Left renal pelvis (tissue), 4 donors: ENCODE data around the gene ROPN1B. TPM values are rescaled to one million over a fixed set of nuclear protein-coding genes. Genes with fewer than 3 reads are reported as not detected.

Experiments
- DNase-seq, 4 donors: peaks; one replicate each; pipeline ENCODE4 v3.0.0-alpha.2; 2013; ENCODE audit warnings: low read depth in 4 of 4, low spot score in 3 of 4
- polyA plus RNA-seq, 4 donors: library from polyadenylated mRNA; unstranded; fragments of 120-200 nt; gene quantifications; one replicate each; pipeline ENCODE4 v1.2.1, GENCODE V29; 2013; ENCODE audit not compliant: insufficient read length in 4 of 4

ROPN1B gene
- polyA plus RNA-seq, 4 donors, result 0.47 to 1.1 (median 0.78) TPM

DNA sequence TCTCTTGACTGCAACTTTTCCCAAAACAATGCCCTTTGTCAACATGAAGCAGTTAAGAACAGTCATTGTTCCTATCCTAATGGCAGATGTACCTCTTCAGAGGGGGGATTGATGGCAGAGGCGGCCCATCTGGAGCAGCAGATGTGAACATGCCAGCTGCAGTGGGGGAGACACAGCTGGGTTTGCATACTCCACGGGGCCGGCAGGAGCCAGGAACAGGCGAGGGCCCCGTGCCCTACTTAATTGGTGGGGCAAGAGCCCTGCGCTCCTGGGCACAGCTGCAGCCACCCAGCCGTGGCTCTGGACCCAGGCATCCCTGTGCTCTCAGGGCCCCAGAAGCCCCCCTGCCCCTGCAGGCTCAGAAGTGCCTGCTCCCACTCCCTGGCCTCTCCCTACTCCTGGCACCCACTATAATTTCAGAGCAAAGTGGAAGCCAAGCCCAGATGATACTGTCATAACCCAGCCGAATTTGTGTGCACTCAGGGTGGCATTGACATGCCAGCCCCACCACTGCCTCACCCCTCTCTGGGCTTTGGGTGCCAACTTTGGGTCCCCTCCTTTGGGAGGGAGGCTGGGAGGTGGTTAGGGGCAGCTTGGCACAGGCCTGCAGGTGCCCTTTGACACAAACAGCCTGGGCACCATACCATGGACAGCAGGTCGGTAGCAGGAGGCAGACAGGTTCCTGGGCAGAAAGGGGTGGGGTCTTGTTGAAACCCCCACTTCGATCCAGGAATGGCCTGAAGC is 34.6 kb downstream of the ROPN1B start:
- no peak for DNase-seq

DNA sequence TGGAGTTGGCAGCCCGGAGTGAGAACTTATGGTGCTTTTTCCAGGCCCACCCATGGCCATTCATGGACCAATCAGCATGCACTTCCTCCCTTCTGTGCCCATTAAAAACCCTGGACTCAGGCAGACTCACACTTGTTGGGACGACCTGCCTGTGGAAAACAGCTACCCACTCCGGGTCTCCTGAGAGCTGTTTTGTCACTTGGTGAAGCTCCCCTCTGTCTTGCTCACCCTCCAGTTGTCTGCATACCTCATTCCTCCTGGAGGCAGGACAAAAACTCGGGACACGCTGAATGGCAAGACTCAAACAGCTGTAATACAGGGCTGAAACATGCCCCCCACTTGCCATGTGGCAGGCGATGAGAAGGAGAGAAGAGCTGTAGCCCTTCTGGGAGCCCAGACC is 35.2 kb downstream of the ROPN1B start:
- DNase-seq, result no peak

DNA sequence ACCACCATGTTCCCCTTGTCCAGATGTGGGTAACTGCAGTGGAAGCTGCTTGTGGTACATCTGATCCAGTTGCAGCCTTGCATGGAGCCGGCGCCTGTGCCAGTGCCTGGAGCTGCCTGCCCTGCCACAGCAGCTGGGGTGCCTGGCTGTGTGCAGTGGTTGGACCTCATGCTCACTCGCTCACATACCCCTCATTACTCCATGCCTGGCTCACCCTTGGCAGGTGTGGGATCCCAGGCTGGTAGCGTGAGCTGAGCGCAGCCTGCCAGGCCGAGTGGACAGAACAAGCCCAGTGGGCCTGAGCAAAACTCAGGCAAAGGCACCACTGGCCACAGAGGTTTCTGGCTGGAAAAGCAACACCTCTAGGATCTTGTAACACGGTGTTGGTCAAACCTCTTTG is 35.7 kb downstream of the ROPN1B start:
- no peak for DNase-seq

DNA sequence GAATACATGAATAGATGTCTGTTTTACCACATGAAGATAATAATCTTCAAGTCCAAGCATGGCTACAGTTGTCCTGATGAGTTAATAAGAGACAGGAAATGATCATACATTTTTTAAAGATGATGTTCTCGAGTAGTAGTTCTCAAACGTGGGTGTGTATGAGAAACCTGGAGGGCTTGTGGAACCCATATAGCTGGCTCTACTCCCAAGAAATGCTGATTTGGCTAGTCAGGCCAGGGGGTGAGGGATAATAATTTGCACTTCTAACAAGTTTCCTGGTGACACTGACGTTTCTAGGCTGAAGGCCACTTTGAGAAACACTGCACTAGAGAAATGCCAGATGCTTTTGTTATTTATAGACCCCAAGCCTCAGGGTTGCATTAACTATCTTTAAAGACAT is 37.0 kb downstream of the ROPN1B start:
- no peak for DNase-seq

DNA sequence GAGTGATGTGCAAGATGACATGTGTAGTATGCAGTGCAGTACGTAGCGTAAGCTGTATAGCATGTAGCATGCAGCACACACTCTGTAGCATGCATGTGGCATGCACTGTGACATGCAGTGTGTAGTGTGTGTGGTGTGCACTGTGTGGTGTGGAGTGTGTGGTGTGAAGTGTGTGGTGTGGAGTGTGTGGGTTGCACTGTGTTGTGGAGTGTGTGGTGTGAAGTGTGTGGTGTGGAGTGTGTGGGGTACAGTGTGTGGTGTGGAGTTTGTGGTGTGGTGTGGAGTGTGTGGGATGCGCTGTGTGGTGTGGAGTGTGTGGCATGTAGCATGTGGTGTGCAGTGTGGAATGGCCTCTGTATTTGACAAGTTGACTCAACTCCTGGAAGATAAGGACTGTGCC is 39.2 kb downstream of the ROPN1B start:
- DNase-seq, result no peak

DNA sequence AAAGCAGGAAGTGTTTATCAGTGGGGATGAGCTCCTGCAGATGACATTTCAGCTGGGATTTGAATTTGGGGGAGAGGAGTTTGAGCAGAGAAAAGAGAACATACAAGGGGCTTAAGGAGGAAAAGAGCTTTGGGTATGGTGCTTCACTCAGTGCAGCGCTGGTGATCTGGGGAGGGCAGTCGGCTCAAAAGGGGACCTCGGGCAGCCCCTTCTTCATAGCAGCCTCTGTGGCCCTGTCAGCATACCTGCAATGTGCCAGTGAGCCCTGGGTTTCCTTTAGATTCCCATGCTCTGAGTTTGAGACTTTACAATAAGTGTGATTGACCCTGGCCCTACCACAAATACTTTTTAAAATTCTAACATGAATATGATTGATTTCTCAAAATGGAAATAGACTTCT is 40.2 kb downstream of the ROPN1B start:
- DNase-seq, result no peak

DNA sequence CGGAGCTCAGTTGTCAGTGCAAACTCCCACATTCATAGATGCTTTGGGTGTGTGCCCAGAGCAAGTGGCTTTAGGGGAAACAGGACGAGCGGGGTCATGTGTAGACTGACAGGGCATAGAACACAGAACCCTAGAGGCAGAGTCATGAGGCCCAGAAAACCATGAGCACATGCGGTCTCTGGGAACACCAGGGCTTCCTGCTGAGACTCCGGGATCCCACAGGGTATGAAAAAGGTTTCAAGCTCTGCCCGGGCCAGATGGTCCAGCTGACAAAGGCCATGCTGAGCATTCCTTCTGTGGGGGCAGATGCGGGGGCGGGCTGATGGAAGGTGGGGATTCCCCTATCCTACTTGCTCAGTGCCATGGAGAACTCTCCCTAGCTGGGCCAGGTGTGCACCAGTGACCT is 44.8 kb downstream of the ROPN1B start:
- DNase-seq, result no peak

DNA sequence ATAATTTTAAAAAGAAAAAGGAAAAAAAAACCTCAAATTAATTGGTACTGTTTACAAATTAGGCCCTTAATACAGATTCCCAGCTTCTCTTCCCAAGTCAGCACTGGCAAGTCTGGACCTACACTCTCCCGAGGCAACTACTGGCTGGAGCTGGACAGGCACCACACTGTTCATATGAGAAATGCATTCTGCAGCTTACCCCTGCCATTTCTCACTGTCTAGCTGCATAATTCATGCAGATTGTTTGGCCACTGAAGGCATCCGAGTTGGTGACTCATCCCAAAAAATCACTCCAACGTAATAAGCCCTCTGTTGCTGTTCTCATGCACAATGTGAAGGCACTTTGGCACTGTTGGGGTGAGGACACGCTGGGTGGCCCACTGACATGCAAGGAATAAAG is 45.3 kb downstream of the ROPN1B start:
- DNase-seq, result no peak

DNA sequence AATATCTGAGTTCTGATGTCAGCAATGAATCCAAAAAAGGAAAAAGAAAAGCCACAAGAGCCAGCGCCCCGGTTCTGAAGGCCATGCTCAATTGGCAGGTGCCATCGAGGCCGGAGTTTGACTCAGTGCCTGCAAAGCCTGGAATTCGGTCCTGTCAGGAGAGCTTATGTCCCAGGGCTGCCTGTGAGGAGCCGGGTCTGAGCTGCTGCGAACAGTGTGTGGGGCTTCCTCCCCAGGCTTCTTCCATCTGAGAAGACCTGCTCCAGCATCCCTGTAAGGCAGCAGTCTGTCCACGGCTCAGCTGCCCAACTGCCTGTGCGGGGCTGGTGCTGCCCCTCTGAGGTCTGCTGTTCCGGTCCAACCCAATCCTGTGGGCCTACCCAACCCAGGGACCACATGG is 46.1 kb downstream of the ROPN1B start:
- DNase-seq, result no peak

DNA sequence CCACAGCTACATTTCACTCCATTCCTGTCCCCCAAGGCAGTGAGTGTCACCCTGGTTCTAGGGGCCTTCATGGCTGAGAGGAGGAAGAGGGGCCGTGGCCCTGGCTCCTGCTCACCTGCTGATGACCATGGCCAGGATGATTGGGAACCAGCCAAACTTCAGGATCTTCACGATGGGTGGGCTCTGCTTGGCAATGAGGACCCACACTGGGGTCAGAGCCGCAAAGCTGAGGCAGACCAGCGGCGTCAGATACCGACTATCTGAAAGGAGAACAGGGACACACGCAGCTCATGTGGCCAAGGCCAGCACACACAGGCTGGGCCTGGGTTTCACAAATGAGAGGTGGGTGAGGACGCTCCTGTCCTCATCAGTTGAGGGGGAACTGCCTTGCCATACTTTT is 47.6 kb downstream of the ROPN1B start:
- no peak for DNase-seq

DNA sequence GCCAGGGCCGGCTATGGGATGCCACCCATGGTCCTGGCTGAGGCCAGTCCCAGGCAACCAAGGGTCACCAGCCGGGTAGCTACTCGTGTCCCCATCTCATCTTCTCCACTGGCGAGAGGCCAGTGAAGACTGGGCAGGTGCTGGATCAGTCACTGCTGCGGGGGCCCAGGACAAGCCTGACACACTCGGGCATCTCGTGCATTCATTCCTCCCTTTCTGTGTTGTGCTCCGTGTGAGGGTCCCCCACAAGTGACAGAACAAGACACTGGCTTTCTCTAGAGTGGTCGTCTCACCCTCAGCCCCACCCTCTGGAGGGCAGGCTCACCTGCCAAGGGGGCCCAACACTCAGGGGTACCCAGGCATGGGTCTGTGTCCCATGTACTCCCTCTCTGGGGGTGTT is 48.4 kb downstream of the ROPN1B start:
- no peak for DNase-seq

DNA sequence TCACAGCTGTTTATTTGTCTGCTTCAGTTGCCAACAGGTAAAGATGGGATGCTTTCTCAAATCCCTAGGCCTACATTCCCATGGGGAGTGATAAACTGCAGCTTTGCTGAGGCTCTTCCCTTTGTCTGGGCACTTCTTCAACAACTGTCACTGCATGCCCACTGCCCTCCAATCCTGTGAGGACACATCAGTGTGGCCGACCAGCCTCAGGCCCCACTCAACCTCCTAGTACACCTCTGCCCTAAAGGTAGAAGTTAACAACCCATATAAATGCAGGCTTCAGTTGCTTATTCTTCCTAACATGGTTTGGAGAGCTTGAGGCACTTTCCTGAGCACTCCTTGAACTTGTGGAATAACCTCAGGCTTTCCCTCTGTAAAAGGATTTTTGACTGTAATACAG is 49.6 kb downstream of the ROPN1B start:
- DNase-seq, result no peak

DNA sequence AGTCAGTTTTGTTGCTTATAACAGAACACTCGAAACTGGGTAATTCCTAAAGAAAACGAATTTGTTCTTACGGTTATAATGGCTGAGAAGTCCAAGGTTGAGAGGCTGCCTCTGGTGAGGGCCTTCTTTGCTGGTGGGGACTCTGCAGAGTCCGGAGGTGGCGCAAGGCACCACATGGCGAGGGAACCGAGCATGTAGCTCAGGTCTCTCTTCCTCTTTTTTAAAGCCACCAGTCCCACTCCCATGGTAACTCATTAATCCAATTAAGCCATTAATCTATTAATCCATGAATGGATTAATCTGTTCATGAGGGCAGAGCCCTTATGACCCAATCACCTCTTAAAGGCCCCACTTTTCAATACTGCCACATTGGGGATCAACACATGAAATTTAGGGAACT is 50.0 kb downstream of the ROPN1B start:
- no peak for DNase-seq

DNA sequence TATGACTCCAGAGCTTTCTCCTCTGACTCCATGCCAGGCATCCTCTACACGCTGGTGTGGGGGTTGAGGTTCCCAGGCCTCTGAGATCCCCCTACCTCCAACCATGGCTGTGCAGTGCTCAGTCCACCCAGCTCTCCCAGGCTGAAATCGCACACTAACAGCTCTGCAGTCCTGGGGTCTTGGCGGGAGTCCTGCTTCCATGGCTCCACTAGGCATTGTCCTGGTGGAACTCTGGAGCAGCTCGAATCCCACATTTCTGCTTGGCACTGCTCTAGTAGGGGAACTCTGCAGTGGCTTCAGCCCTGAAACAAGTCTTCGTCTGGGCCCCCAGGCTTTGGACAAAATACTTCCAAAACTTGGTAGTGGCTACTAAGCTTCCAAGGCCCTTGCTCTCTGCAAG is 50.7 kb downstream of the ROPN1B start:
- no peak for DNase-seq

DNA sequence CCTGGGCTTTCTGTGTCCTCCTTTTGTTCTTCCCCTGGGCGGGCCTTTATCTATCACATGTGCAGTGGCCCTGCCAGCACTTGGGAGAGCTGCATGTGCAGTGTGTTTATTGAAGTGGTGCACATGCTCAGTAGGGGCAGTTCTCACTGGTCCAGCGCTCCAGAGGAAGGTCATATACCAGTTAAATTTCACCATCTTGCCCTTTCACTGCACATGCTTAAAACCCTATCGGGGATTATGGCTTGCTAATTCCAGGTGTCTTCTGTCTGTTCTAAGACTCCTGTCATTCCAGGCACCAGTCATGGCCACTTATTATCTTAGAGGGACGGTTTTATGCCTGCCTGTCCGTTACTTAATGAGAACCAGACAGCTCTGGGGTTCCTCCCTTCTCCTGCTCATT is 52.2 kb downstream of the ROPN1B start:
- DNase-seq, result peak; percentile 14 to 41 (median 36)

DNA sequence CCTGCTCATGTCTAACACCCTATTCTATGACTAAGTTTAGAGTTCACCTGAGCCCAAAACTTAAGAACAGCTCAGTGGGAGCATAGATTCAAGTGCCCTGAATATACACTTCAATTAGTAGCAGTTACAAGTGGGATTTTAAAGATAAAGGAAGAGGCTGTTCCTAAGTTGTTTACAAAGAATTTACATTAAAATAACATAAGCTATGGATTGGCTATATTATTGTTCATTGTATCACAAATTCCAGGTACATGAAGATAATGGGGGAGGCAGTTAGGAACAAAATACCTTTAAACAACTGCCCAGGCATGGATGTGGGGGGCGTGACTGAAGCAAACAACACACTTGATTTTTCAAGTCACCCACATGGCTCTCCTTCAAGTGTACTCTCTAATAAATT is 52.7 kb downstream of the ROPN1B start:
- no peak for DNase-seq

DNA sequence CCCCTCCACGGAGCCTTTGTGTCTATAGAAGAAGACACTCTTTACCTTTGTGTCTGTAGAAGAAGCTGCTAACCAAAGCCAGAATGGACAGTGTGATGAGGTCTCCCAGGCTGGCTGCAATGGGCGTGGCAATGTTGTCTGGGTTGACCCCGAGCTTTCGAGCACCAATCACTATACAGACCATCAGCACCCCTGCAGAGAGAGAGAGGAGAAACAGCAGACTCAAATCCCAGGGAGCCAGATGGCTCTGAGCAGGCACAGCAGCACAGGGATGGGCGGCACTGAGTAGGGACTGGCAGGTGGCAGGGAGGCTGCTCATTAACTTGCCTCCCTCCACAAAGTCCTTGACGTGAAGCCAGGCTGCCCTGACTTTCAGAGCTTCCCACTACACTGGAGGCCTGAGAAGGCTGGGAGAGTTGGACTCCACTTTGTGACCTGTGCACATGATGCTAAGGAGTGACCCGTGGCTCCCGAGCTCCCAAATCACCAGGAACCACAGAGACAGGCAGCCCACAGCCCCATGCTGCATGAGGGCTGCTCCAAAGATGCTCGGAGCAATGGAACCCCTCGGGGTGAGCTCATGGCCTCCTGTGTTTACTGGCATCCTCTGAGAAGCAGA is 53.9 kb downstream of the ROPN1B start:
- no peak for DNase-seq

DNA sequence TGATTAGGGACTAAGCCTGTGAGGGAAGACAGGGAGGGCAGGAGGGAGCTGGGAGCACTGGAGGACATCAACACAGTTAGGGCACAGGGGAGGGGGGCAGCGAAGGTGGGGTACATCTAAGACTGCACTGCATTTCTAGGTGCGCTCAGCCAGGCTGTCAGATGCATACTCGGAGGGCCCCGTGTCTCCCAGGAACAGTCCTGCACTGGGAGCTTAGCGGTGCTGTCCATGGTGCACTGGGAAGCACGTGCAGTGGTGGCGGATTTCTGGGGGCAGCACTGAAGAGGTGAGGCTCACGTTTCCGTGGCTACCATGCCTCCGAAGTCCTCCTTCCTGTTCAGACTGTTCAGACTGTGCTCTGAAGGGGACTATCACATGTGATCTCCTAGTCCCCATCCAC is 54.4 kb downstream of the ROPN1B start:
- DNase-seq, result no peak

DNA sequence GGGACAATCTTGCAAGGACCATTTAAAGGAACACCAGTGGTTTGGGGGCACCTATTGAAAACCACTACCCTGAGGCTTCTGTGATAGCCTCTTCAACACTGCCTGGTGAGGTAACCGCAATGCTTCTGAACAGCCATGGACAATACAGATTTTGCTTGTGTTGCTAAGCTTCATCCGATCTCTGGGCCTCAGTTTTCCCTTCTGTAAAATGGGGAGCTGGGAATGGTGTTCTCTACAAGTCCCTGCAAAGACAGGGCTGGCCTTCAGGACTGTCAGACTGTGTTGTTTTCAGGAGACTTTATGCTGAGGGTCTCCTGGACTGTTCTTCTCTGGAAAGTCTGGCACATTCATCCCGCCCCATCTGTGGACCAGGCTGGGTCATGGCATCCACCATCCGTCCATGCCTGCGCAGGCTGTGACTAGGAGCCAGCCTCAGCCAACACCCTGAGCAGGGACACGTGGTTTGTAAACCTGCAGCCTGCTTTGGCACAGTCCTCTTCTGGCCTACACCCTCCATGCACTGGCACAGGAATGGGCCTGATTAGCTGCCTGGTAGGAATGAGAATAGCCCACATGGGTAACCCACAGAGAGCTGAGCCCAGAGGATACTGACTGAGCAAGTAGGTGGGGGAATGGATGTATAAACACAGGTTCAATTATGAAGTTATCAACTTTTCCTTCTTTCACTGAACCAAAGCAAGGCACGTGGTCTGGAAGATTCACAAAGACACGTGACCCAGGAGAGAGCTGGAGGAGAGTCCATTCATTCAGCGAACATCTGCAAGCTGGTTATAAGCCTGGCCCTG is 55.3 kb downstream of the ROPN1B start:
- DNase-seq, result no peak

DNA sequence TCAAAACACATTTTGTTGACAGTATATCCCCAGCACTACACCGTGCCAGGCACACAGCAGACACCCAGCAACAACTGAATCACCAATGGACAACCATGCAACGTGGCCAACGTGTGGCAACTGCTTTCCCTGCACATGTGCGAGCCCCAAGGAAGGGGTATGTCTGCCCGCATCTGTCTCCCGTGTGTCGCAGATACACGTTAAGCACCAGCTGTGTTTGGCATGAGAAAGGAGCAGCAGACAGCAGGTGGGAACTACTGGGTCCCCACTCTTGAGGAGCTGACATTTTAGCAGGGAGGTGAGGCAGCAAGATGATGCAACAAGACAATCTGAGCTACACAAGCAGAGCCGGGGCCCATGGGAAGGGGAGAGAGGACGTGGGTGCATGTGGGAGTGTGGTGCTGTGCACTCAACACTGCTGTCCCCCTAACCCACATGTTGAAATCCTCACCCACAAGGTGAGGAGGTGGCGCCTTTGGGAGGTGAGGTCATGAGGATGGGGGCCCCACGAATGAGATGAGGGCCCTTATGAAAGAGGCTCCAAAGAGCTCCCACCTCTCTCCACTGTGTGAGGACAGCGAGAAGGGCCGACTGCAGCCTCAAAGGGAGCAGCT is 56.2 kb downstream of the ROPN1B start:
- no peak for DNase-seq

DNA sequence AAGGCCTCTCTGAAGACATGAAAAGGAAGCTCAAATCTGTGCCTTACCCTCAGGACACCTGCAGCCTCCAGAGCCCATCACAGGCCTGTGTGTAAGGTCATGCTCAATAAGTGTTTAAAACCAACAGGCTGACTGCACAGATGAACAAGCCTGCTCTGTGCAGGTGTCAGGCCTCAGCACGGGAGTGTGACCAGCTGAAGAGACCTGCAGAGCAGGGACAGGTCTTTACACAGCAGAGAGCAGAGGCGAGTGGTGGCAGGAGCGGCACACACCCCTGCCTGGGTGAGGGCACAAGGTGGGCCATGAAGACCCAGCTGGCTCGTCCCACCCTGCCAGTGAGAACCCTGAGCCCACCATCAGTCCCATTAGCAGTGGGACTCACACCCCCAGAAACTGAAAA is 56.9 kb downstream of the ROPN1B start:
- DNase-seq, result no peak
